Ectodermal cell (in vitro differentiated cells): ENCODE measurements around the gene CKAP2.

Source experiments
- H3K27ac ChIP-seq: 2 replicates; pipeline ENCODE4 v1.7.0; 2013; ENCODE audit warnings: mild to moderate bottlenecking, low read depth, low read length; ENCODE audit not compliant: insufficient read depth, poor library complexity, severe bottlenecking
- H3K27me3 ChIP-seq: 2 replicates; pipeline ENCODE4 v1.7.0; 2013; ENCODE audit warnings: mild to moderate bottlenecking, low read length; ENCODE audit not compliant: insufficient read depth, control insufficient read depth, poor library complexity, severe bottlenecking
- H3K36me3 ChIP-seq: one replicate; pipeline ENCODE4 v1.7.0; 2013; ENCODE audit warnings: low read length; ENCODE audit not compliant: control insufficient read depth, insufficient read depth
- H3K4me1 ChIP-seq: one replicate; pipeline ENCODE4 v1.7.0; 2013; ENCODE audit warnings: low read length; ENCODE audit not compliant: control insufficient read depth, insufficient read depth
- H3K4me3 ChIP-seq: 2 replicates; pipeline ENCODE4 v1.7.0; 2013; ENCODE audit warnings: low read depth, low read length, control low read depth; ENCODE audit not compliant: insufficient read depth
- H3K9me3 ChIP-seq: 2 replicates; pipeline ENCODE4 v1.7.0; 2013; ENCODE audit warnings: mild to moderate bottlenecking, low read length, moderate library complexity; ENCODE audit not compliant: control insufficient read depth
- WGBS, 2 experiments: methylation state at CpG; one replicate each; pipeline ENCODE4 v1.1.7; 2013; ENCODE audit warnings: missing lambda C conversion rate in 2 of 2; 5-methylcytosine and 5-hydroxymethylcytosine counted together

The CKAP2 gene

DNA sequence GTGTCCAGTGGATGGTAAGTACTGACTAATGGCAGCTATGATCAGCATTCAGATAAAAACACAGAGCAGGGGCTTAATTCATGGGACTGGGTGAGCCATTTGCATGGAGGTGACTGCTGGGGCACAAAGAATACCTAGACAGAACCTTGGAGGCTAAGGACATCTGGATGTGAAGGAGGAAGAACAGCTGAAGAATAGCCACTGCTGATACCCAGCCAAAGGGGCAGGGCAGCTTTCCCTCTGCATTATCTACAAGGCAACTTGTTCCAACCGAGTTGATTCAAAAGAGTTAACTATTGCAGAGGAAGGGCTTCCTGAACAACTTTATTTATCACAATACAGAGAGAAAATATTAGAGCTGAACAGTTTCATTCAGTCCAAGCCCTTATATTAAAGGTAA, 36.2 kb upstream of the CKAP2 start:
- peaks cover 28% of the 10 kb centered on the region for H3K36me3 ChIP-seq
- H3K27ac ChIP-seq: no peak overlapping the region
- no peaks in the 10 kb centered on the region for H3K27me3 ChIP-seq
- no peaks in the 10 kb centered on the region for H3K9me3 ChIP-seq
- no peaks in the 10 kb centered on the region for H3K4me1 ChIP-seq
- 90% methylated on average over 1 of the region's 1 CpG; no CpG with 5 or more reads in 1 of the 2 experiments for WGBS, 2 experiments
- H3K4me3 ChIP-seq: no peak overlapping the region

DNA sequence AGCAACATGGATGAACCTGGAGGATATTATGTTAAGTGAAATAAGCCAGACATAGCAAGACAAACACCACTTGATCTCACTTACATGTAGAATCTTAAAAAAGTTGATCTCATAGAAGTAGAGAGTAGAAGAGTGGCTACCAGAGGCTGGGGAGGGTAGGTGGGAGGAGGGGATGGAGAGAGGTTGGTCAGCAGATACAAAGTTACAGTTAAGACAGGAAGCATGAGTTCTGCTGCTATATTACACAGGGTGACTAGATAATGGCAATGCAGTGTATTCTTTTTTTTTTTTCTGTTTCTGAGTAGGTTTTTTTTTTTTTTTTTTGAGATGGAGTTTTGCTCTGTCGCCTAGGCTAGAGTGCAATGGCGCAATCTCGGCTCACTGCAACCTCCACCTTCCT, 34.1 kb upstream of the CKAP2 start:
- WGBS, 2 experiments: 91 to 98% methylated on average over 3 of the region's 3 CpGs
- no peaks in the 10 kb centered on the region for H3K9me3 ChIP-seq
- peaks cover 23% of the 10 kb centered on the region for H3K36me3 ChIP-seq
- H3K27ac ChIP-seq: no peak overlapping the region
- no peaks in the 10 kb centered on the region for H3K27me3 ChIP-seq
- H3K4me1 ChIP-seq: no peaks in the 10 kb centered on the region
- H3K4me3 ChIP-seq: no peak overlapping the region

DNA sequence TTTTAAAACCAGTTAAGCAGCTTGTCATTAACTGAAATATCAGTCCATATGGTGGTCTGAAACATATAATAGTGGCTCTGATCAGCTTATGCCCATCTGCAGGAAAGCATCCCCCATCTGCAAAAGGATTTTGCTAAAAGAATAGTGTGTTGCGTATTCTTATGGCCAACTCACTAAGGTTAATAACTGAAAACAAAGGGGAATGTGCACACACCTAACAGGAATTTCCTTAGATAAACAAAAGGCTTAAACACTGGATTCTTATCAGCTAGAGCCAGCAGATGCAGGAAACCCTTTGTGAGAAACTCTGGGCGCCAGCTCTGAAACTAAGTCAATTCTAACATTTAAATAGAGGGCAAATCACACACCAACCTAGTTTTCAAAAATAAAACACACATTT, 27.0 kb upstream of the CKAP2 start:
- H3K27ac ChIP-seq: no peak overlapping the region
- no peaks in the 10 kb centered on the region for H3K27me3 ChIP-seq
- no peaks in the 10 kb centered on the region for H3K9me3 ChIP-seq
- H3K4me3 ChIP-seq: no peak overlapping the region
- H3K36me3 ChIP-seq: peaks cover 7% of the 10 kb centered on the region
- no peaks in the 10 kb centered on the region for H3K4me1 ChIP-seq
- 100% methylated on average over 2 of the region's 2 CpGs for WGBS, 2 experiments

DNA sequence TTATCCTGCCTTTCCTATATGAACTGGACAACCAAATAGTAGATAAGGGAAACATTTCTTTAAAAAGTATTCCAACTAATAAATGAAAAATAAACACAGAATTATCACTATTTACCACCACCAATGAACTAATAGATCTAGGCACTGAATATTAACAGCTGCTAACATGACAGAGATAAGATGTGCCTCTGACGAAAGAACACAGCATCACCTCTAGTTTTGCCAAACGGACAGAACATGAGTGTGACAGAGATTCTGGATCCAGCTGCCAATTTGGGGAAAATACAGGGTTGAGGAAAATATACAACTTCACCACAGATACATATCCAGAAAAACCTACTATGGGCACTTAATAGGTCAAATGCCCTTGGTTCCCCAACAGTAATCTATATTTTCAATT, 22.8 kb upstream of the CKAP2 start:
- whole genome bisulfite sequencing, 2 experiments: 100% methylated on average over 2 of the region's 2 CpGs
- Histone ChIP-seq H3K27ac (no peak overlapping the region), H3K9me3 (no peaks in the 10 kb centered on the region), H3K36me3 (peaks cover 14% of the 10 kb centered on the region), H3K4me1 (no peaks in the 10 kb centered on the region), H3K4me3 (no peak overlapping the region), H3K27me3 (no peaks in the 10 kb centered on the region)

DNA sequence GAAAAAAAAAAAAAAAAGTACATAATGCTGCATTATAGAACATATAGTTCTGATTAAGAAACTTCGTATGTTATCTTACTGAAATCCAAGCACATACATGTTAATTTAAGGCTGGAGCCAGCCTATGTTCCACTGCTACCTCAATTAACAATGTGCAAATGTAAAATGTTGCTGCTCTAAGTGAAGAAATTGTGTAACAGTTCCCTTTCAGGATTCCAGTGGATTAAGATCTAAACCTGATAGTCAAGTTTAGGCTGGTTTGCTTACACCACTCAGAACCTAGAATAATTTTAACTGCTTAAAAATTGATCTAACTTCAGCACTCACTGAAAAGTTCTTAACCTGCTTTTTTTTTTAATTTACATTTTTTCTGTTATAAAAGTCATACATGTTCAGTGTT, 9.0 kb upstream of the CKAP2 start:
- Histone ChIP-seq H3K4me1 (no peaks in the 10 kb centered on the region), H3K36me3 (peaks cover 2% of the 10 kb centered on the region), H3K9me3 (no peaks in the 10 kb centered on the region), H3K4me3 (no peak overlapping the region), H3K27ac (no peak overlapping the region), H3K27me3 (no peaks in the 10 kb centered on the region)
- WGBS, 2 experiments: 83 to 91% methylated on average over 1 of the region's 1 CpG

DNA sequence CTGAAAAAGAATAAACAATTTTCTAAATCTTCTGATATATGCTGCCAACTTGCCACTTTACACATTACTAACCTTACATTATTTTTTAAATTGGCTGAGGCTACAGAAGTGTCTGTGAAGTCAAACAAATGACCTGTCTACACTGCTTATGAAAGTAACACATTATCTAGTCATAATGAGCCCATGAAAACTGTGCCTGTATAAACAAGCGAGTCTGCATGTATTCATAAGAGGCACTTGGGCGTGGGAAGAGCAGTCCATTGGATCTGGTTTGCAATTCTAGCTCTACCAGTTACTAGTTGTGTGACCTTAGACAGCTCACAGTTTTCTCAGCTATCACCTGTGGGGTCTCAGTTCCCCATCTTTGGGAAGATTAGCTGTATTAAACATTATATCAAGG, 7.9 kb upstream of the CKAP2 start:
- H3K36me3 ChIP-seq: no peaks in the 10 kb centered on the region
- no peaks in the 10 kb centered on the region for H3K27me3 ChIP-seq
- H3K4me3 ChIP-seq: no peak overlapping the region
- H3K4me1 ChIP-seq: no peaks in the 10 kb centered on the region
- WGBS, 2 experiments: 95 to 96% methylated on average over 2 of the region's 2 CpGs
- no peaks in the 10 kb centered on the region for H3K9me3 ChIP-seq
- H3K27ac ChIP-seq: no peak overlapping the region

DNA sequence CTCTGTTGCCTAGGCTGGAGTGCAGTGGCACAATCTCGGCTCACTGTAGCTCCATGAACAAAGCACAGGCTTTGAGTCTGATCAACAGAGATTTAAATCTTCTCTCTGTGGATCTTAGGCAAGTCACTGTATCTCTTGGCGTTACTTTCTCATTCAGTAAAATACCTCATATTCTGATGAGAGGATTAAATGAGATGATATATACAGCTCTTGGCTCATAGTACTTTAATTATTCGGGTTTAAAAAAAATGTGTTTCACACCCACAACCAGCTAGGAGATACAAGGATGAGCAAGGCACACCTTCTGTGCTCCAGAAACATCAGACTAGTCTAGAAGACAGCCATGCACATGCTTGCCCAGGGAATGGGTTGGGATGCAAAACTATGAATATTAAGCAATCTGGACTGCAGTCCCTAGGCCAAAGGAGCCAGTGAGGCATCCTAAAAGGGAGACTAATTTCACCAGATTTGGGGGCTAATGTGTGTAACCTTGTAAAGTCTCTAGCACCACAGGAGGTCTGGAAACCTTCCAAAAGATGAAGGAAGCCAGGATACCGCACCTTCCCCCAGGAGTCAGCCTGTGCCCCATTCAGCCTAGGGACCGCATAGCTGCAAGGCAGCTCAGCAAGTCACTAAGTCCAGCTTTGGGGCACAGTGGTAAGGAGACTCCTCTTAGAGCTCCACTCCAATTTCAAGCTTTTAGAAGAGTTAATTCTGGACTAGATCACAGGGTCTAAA, 7.3 kb upstream of the CKAP2 start:
- H3K4me1 ChIP-seq: no peaks in the 10 kb centered on the region
- no peaks in the 10 kb centered on the region for H3K9me3 ChIP-seq
- no peaks in the 10 kb centered on the region for H3K36me3 ChIP-seq
- no peak overlapping the region for H3K27ac ChIP-seq
- H3K4me3 ChIP-seq: no peak overlapping the region
- H3K27me3 ChIP-seq: no peaks in the 10 kb centered on the region
- WGBS, 2 experiments: 87 to 88% methylated on average over 4 to 5 of the region's 5 CpGs

DNA sequence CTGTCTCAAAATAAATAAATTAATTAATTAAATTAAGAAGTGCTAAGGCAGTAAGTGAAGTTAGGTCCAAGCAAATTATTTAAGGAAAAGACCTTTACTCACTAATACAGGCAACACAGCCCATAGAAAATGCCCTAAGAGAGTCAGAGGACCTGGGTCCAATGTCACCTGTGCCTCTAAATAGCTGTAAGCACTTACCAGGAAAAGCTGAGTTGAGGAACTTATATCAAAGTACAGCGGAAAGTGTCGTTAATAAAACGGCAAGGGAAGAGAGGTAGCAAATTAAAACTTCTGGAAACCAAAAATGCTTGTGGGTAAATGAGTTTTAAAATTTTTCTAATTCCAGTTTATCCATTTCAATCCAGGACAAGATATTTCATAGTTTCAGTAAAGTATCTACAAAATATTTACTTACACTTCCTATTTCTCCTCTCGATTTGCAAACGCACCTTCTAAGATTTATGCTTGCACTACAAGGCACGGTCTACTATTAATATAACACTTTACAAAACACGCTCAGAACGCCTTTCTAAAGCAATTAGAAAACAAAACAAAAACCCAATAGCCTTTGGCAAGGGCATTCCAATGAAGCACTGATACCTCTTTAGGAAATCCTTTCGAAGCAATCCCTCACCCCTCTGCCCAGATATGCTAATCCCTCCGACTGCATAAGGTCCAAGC, 5.8 kb upstream of the CKAP2 start:
- no peaks in the 10 kb centered on the region for H3K9me3 ChIP-seq
- 13 to 20% methylated on average over 10 of the region's 10 CpGs for WGBS, 2 experiments
- H3K4me3 ChIP-seq: peak overlapping the region; percentile 68
- H3K36me3 ChIP-seq: no peaks in the 10 kb centered on the region
- no peaks in the 10 kb centered on the region for H3K27me3 ChIP-seq
- H3K27ac ChIP-seq: no peak overlapping the region
- no peaks in the 10 kb centered on the region for H3K4me1 ChIP-seq

DNA sequence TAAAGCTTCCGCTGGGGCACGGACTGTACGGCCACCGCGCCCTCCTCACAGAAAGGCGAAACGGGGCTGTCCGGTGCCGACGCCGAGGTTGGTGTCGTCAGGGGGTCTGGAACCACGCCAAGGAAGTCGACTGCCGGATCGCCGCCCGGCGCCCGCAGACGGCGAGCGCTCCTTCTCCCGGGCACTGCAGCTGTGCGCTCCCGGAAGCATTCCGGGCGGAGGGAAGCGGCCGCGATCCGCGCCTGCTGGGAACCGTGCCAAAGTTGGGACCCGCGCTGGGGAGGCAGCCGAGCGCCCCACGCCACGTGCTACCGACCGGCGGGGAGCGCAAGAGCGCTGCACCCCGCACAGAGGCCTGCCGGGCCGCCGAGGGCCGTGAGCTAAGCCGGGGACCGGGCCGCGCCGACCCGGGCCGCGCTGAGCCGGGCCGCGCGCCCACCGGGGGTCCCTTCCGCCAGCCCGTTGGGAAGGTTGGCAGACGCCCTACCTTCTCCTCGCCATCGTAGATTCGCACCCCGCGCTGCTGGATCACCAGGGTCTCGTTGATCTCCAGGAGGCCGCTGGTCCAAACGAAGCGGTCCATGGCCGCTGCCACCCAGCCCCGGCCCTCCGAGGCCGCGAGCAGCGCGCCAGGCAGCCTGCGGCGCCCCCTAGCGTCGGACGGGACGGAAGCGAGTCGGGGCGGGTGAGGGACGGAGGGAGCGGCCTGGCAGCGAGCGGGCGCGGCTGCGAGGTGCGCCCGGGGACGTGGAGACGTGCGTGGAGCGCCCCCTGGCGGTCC, 5.1 kb upstream of the CKAP2 start, which contains the start of gene VPS36:
Gene VPS36, minus strand, starts transcription at position 623 of the 781 bp plus-strand sequence. Its CDS starts 40 bp downstream, at position 583.
- Histone ChIP-seq H3K36me3 (no peaks in the 10 kb centered on the region), H3K9me3 (no peaks in the 10 kb centered on the region), H3K4me3 (peak within 1 kb of the TSS; percentile 68), H3K27ac (peak within 1 kb of the TSS; percentile 65), H3K27me3 (no peaks in the 10 kb centered on the region), H3K4me1 (no peaks in the 10 kb centered on the region)
- WGBS, 2 experiments: 0% methylated on average over 105 of the region's 105 CpGs

DNA sequence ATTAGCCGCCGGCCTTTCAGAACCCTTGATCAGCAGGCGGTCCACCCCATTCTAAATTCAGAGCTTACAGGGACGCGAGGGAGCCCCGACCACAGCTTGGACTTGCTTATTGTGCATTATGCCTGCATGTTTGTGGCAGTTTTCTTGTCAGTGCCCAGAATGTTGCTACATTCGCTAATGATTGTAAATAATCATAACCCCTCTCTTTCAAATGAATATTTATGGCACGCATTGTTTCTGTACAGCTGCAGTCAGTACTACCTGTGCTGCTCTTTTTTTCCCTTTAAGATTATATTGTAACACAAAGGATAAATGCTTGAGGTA, 4.5 kb upstream of the CKAP2 start:
- Histone ChIP-seq H3K27ac (no peak overlapping the region), H3K4me3 (peak overlapping the region; percentile 68), H3K9me3 (no peaks in the 10 kb centered on the region), H3K36me3 (no peaks in the 10 kb centered on the region), H3K4me1 (no peaks in the 10 kb centered on the region), H3K27me3 (no peaks in the 10 kb centered on the region)
- 11 to 14% methylated on average over 8 of the region's 8 CpGs for WGBS, 2 experiments
